ENCODE measurements around the gene TUNAR. TPM values are rescaled to one million over a fixed set of nuclear protein-coding genes. Genes with fewer than 3 reads are reported as not detected.

Gene TUNAR
- total and polyA plus RNA-seq, 2 experiments from 2014 or later = 0.18 to 1.3 TPM

GRCh38 chr14:95838862-95839261 lies 37.8 kb upstream of the TUNAR start:
- Histone ChIP-seq H3K4me1 (ENCODE audit: low read depth) (no peaks in the 10 kb centered on the region), H3K9me3 (ENCODE audit: low read depth) (no peaks in the 10 kb centered on the region), H3K27ac (no peak overlapping the region), H3K36me3 (no peaks in the 10 kb centered on the region), H3K4me3 (no peak overlapping the region), H3K27me3 (no peaks in the 10 kb centered on the region)
- no peak for DNase-seq (ENCODE audit: low read depth in 1 of 2, low spot score in 1 of 2)
- no peak for TF ChIP-seq CTCF (IDR thresholded peaks at IDR 0.05; ENCODE audit: low read depth, low read length)

GRCh38 chr14:95840094-95840700 lies 36.4 kb upstream of the TUNAR start:
- TF ChIP-seq CTCF (IDR thresholded peaks at IDR 0.05; ENCODE audit: low read depth, low read length) = no peak
- Histone ChIP-seq H3K27ac (no peak overlapping the region), H3K27me3 (no peaks in the 10 kb centered on the region), H3K36me3 (no peaks in the 10 kb centered on the region), H3K9me3 (ENCODE audit: low read depth) (no peaks in the 10 kb centered on the region), H3K4me1 (ENCODE audit: low read depth) (no peaks in the 10 kb centered on the region), H3K4me3 (no peak overlapping the region)
- no peak for DNase-seq (ENCODE audit: low read depth in 1 of 2, low spot score in 1 of 2)

GRCh38 chr14:95841668-95842067 lies 35.0 kb upstream of the TUNAR start:
- Histone ChIP-seq H3K27me3 (no peaks in the 10 kb centered on the region), H3K36me3 (no peaks in the 10 kb centered on the region), H3K27ac (no peak overlapping the region), H3K9me3 (ENCODE audit: low read depth) (no peaks in the 10 kb centered on the region), H3K4me1 (ENCODE audit: low read depth) (no peaks in the 10 kb centered on the region), H3K4me3 (no peak overlapping the region)
- no peak for TF ChIP-seq CTCF (IDR thresholded peaks at IDR 0.05; ENCODE audit: low read depth, low read length)
- no peak for DNase-seq (ENCODE audit: low read depth in 1 of 2, low spot score in 1 of 2)

GRCh38 chr14:95849761-95850160 lies 26.9 kb upstream of the TUNAR start:
- TF ChIP-seq CTCF (IDR thresholded peaks at IDR 0.05; ENCODE audit: low read depth, low read length) = no peak
- Histone ChIP-seq H3K4me3 (no peak overlapping the region), H3K36me3 (no peaks in the 10 kb centered on the region), H3K4me1 (ENCODE audit: low read depth) (no peaks in the 10 kb centered on the region), H3K27me3 (no peaks in the 10 kb centered on the region), H3K27ac (no peak overlapping the region), H3K9me3 (ENCODE audit: low read depth) (no peaks in the 10 kb centered on the region)
- no peak for DNase-seq (ENCODE audit: low read depth in 1 of 2, low spot score in 1 of 2)

- no peak for DNase-seq (ENCODE audit: low read depth in 1 of 2, low spot score in 1 of 2)
- no peak for TF ChIP-seq CTCF (IDR thresholded peaks at IDR 0.05; ENCODE audit: low read depth, low read length)
- Histone ChIP-seq H3K9me3 (ENCODE audit: low read depth) (no peaks in the 10 kb centered on the region), H3K27ac (no peak overlapping the region), H3K36me3 (no peaks in the 10 kb centered on the region), H3K4me1 (ENCODE audit: low read depth) (no peaks in the 10 kb centered on the region), H3K27me3 (no peaks in the 10 kb centered on the region), H3K4me3 (no peak overlapping the region)
These were observed 26.2 kb upstream of the TUNAR start for GRCh38 chr14:95850429-95850828.
